ENCODE data around the gene PARP12.

Gene PARP12

GRCh38 chr7:139987691-139988516, 74.8 kb downstream of the PARP12 start:
- no peak for DNase-seq

GRCh38 chr7:139985811-139986210, 76.9 kb downstream of the PARP12 start:
- DNase-seq: no peak

DNA sequence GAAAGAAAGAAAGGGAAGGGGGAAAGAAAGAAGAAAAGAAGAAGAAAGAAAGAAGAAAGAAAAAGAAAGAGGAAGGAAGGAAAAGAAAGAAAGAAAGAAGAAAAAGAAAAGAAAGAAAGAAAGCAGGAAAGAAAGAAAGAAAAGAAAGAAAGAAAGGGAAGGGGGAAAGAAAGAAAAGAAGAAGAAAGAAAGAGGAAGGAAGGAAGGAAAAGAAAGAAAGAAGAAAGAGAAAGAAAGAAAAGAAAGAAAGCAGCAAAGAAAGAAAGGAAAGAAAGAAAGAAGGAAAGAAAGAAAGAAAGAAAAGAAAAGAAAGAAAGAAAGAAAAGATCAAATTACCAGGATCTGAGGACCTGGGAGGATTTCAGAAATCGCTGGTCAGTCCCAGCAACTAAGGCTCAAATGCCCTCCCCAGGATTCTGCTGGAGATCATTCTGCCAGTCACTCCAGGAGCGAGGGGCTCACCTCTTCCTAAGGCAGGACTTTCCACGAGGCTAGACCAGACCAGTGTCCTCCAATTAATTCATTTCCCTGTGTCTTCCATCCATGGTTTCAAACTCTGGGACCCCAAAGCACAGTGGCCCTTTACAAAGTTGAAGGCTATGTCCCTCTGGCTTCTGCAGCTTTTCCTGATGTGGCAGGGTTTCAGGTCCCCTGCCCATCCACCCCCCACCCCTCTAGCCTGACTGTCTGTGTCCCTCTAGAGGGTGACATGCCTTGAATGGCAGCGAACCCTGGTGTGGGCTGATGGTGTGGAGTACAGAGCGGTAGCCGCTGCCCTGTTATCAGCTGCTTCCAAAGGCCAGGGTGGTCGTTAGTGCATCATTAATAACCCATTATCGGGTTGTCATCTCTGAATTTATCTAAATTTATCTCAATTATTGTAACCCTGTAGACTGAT, 77.9 kb downstream of the PARP12 start:
- DNase-seq: no peak

DNA sequence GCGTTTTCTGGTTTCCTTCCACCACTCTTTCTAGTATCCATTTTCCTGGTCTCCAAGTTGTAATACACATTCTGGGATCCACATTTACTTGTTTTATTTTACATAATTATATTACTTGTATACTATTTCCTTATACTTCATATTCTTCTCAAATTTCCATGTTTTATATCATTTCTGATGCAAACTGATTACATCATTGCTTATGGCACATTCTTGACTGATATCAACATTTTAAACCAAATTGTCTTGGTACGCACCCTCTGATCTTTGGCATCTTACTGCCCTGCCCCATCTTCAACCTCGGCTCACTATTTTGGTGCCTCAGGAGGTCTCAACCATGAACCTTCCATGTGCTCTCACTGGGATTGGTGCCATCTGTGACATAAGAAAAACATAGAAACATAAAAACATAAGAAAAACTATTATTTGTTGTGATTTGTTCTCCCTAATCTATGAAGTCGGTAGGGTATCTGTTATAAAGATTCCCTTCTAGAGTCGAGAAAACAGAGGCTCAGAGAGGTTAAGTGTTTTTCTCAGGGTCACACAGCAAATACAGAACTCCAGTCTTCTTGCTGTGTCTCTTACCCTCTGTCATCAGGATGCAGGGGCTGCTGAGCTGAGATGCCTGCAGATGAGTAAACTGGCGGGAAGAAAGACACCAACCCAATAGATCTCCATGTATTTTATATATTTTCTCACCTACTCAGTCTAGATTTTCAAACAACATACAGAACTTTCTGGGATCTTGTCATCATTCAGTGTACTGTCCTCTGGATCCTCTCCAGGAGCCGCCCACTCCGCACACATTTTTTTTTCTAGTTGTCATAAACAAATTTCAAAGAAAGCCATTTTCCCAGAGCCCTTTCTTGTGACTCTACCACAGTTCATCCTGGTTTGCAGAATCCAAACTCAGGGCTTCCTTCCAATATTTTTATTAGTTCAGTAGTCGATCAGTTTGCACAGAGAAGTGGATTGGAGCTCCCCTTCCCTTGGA, 79.5 kb downstream of the PARP12 start:
- DNase-seq: no peak

GRCh38 chr7:139981511-139981895, 81.2 kb downstream of the PARP12 start:
- no peak for DNase-seq

GRCh38 chr7:139976838-139977656, 85.7 kb downstream of the PARP12 start:
- no peak for DNase-seq

DNA sequence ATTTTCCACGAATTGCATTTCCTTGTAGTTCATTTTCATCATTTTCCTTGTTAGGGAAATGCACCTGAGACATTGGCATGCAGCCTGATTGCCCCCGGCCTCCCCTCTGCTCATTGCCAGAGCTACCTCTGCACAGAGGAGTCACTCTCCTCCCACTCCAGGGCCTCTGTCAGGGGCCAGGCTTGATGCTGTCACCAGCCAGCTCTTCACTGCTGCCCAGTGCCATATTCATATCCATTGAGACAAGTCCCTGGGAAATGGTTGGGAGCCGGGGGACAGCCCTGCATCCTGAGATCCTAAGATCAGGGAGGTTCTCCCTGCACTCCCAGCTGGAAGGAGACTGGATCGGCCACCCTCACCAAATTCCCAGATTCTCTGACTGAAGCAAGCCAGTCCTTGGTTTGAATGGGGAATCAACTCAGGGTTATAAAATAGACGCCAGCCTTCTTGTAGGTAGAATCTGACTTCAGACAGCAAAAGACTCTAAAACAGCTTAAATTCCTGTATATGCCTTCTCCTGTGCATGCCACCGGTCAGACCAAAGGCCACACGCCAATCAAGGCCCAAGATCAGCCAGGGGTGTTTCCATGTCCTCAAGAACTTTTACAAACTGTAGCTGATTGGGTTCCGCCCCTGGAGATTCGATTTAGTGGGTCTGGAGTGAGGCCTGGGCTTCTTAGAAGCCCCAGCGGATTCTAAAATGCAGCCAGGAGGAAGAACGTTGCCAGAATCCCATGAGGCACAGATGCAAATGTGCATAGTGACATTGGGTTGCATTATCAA, 86.5 kb downstream of the PARP12 start:
- no peak for DNase-seq

DNA sequence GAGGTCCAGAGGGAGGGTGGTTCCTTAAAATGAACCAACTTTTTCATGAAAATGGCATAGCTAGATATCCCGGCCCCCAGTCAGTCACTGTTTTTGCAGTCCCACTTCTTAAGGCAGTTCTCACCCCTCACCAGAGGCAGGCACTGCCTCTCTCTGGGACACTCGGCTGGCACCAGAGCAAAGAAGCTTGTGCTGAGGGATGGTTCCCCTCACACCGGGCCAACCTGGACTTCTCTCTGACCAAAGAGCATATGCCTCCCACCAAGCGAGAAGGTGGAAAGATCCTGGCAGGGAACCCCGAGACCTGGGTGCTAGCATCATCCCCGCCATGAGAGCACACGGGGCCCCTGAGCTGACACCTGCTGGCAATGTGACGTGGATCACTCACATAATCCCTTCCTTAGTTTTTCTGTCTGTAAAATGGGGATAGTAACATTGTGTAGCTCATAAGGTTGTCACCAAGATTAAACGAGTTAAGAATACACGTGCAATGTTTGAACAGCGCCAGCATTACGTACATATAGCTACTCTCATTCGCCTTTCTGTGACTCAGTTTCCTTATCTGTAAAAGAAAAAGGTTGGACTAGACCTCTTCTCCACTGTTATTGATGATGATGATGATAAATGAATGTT, 88.5 kb downstream of the PARP12 start:
- no peak for DNase-seq

Data from effector CD4-positive, alpha-beta T cell (primary cell).